Islet of Langerhans (tissue), 1 donor: Measurements from ENCODE around the gene CLMN.

Source experiments
- FAIRE-seq: peaks from one replicate; lab custom pipeline; 2011; peaks lifted over from hg19 to GRCh38; lab: Jason Lieb, UNC

Gene CLMN

GRCh38 chr14:95132760-95133159 is 186.9 kb downstream of the CLMN start:
- no peak for FAIRE-seq
